Upper lobe of left lung (tissue), 4 donors: ENCODE data around the gene MAGI2.

Experiments
- POLR2A ChIP-seq, 4 donors: fragments of 450-650 bp; IDR thresholded peaks; one replicate each; pipeline ENCODE4 v1.5.1; 2016 to 2017; ENCODE audit warnings: antibody characterized with exemption in 4 of 4, mild to moderate bottlenecking in 2 of 4
- TF ChIP-seq, protein P1 (sequence below), 6 experiments: fragments of 450-650 bp in 4 of 6; fragments of 200-600 bp in 2 of 6; sonication (generic) in 2 of 6; IDR thresholded peaks; one replicate each; pipeline ENCODE4 v1.5.1; 2016 to 2019; ENCODE audit warnings: antibody characterized with exemption in 6 of 6

DNA sequence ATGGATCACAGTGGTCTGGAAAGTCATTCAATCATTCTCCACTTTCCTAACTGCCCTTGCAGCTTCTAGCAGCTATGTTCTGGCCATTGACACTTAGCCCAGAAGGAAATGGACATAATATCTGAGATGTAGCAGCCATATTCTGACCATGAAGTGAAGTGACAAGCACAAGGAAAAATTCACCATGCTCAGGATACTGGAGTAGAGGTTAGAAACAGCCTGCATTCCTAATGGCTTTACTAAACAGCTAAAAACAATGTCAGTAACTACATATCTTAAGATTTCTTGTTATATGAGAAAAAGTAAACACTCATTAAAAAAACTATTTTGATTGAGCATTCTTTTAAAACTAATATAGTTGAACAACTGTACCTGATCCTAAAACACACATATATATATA is 443.8 kb downstream of the MAGI2 start:
- TF ChIP-seq, protein P1, sequence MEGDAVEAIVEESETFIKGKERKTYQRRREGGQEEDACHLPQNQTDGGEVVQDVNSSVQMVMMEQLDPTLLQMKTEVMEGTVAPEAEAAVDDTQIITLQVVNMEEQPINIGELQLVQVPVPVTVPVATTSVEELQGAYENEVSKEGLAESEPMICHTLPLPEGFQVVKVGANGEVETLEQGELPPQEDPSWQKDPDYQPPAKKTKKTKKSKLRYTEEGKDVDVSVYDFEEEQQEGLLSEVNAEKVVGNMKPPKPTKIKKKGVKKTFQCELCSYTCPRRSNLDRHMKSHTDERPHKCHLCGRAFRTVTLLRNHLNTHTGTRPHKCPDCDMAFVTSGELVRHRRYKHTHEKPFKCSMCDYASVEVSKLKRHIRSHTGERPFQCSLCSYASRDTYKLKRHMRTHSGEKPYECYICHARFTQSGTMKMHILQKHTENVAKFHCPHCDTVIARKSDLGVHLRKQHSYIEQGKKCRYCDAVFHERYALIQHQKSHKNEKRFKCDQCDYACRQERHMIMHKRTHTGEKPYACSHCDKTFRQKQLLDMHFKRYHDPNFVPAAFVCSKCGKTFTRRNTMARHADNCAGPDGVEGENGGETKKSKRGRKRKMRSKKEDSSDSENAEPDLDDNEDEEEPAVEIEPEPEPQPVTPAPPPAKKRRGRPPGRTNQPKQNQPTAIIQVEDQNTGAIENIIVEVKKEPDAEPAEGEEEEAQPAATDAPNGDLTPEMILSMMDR (IDR thresholded peaks at IDR 0.05): no peak
- no peak for TF ChIP-seq POLR2A (IDR thresholded peaks at IDR 0.05)
